ENCODE data around the gene ACTR5. TPM values are rescaled to one million over a fixed set of nuclear protein-coding genes. Genes with fewer than 3 reads are reported as not detected.

Gene ACTR5
- polyA plus RNA-seq, 1 of the 3 experiments (the other 2 are of a cell fraction): 9.7 TPM

DNA sequence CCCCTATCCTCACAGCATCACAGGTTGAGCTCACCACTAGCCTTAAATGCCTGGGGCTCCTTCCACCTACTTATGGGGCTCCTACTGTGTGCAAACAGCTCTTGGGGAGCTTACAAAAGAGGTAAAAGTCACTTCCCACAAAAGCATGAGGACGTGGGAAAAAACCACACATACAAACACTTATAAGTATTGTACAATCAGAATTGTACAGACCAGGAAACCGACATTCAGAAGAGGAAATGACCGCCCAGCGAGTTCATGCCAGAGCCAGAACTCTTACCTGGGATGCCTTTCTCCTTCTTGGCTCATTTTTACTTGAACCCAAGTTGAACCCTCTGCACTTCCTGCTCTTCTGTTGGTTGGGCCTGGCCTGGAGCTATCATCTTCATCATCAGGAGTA, 50.9 kb downstream of the ACTR5 start (continued):
- TF ChIP-seq TEAD4 (IDR thresholded peaks at IDR 0.05; ENCODE audit: borderline replicate concordance, insufficient read depth) (no peak), RAD21 (IDR thresholded peaks at IDR 0.05; ENCODE audit: low read length) (no peak), RCOR1 (IDR thresholded peaks at IDR 0.05; ENCODE audit: low read length) (no peak), GABPA (IDR thresholded peaks at IDR 0.05; ENCODE audit: low read depth) (no peak), CHD2 (IDR thresholded peaks at IDR 0.05; ENCODE audit: low read length, partially characterized antibody) (no peak), GATA2 (CRISPR knock-in tag; IDR thresholded peaks at IDR 0.05) (no peak)

DNA sequence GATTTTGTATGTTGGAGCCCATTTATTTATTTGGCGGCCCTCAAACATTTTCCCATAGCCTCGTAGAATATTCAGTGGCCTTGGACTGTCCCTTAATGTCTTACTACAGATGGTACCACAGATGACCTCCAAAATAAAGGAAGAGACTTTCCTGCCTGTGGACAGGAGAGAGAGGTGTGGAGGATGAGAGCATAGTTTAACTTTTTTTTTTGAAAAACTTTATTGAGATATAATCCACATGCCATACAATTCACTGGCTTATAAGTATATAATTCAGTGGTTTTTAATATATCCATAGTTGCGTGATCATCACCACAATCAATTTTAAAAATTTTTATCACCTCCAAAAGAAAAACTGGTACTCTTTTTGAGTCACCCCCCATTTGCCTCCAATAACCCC, 52.6 kb downstream of the ACTR5 start:
- Histone ChIP-seq H3K27ac (ENCODE audit: low read depth in 2 of 2, low read length in 1 of 2) (no peak overlapping the region), H3F3A (replicated peaks; ENCODE audit: insufficient read depth) (no peaks in the 10 kb centered on the region), H4K20me1 (ENCODE audit: insufficient read depth) (no peaks in the 10 kb centered on the region), H3K9me2 (no peaks in the 10 kb centered on the region), H3K9ac (no peak overlapping the region), H2AFZ (ENCODE audit: low read depth) (no peak overlapping the region), H3K79me2 (ENCODE audit: insufficient read depth) (no peaks in the 10 kb centered on the region), H3K36me3 (replicated peaks in 1 of 2; ENCODE audit: control insufficient read depth in 1 of 2, insufficient read depth in 2 of 2, low read length in 1 of 2) (no peaks in the 10 kb centered on the region), H3K4me1 (ENCODE audit: control insufficient read depth in 1 of 2, insufficient read depth in 2 of 2, low read depth in 1 of 2, low read length in 1 of 2) (peaks cover 0 to 6% of the 10 kb centered on the region in 2 experiments; a peak in 1 of 4 replicates), H3K9me3 (no peaks in the 10 kb centered on the region), H3K4me2 (no peak overlapping the region), H3K27me3 (ENCODE audit: insufficient read depth) (peaks cover 14% of the 10 kb centered on the region), H3K4me3 (ENCODE audit: low read depth in 2 of 2, low read length in 1 of 2) (no peak overlapping the region)
- 83% methylated on average over 3 of the region's 3 CpGs for WGBS (ENCODE audit: low lambda C conversion rate)
- ChIA-PET POLR2A (no interaction called here), CTCF (no interaction called here)
- DNase-seq: no peak
- TF ChIP-seq FOXM1 (IDR thresholded peaks at IDR 0.05; ENCODE audit: low read depth): no peak
- no peak for TF ChIP-seq NFIC (IDR thresholded peaks at IDR 0.05; ENCODE audit: borderline replicate concordance)
- TF ChIP-seq TEAD4 (IDR thresholded peaks at IDR 0.05; ENCODE audit: borderline replicate concordance, insufficient read depth): no peak
- TF ChIP-seq RFX5 (IDR thresholded peaks at IDR 0.05; ENCODE audit: low read length): no peak
- TF ChIP-seq RAD21 (IDR thresholded peaks at IDR 0.05; ENCODE audit: low read length): no peak
- no peak for TF ChIP-seq EZH2phosphoT487 (IDR thresholded peaks at IDR 0.05; ENCODE audit: borderline replicate concordance, low read depth)

DNA sequence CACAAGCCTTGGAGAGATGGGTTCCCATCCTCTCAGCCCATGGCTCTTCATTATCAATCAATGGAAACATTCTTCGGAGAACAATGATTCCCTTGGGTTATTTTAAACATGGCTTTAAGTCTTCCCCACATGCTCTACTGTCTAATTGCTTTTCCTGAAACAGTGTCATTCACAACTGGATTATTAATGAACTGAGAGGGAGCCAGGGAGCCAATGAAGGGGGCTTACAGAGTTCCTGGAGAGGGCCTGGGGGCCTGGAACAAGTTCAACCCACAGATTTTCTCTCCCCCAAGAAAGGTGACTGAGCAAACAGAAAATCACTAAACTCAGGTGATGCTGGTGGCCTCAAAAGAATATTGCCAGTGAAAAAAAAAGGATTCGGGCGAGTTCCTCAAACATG, 56.0 kb downstream of the ACTR5 start:
- Histone ChIP-seq H3K9me2 (no peaks in the 10 kb centered on the region), H3K9me3 (no peaks in the 10 kb centered on the region), H3K27ac (ENCODE audit: low read depth in 2 of 2, low read length in 1 of 2) (no peak overlapping the region), H3K4me1 (ENCODE audit: control insufficient read depth in 1 of 2, insufficient read depth in 2 of 2, low read depth in 1 of 2, low read length in 1 of 2) (peaks cover 0 to 20% of the 10 kb centered on the region in 2 experiments; a peak in 1 of 4 replicates), H3K4me3 (ENCODE audit: low read depth in 2 of 2, low read length in 1 of 2) (no peak overlapping the region), H3K4me2 (no peak overlapping the region), H4K20me1 (ENCODE audit: insufficient read depth) (no peaks in the 10 kb centered on the region), H3K27me3 (ENCODE audit: insufficient read depth) (peaks cover 32% of the 10 kb centered on the region), H3K9ac (no peak overlapping the region), H3K36me3 (replicated peaks in 1 of 2; ENCODE audit: control insufficient read depth in 1 of 2, insufficient read depth in 2 of 2, low read length in 1 of 2) (no peaks in the 10 kb centered on the region), H2AFZ (ENCODE audit: low read depth) (no peak overlapping the region; the same call in 1 of the 2 replicates), H3K79me2 (ENCODE audit: insufficient read depth) (no peaks in the 10 kb centered on the region), H3F3A (replicated peaks; ENCODE audit: insufficient read depth) (no peaks in the 10 kb centered on the region)
- POLR2A ChIA-PET: interaction anchor here (1.1 kb wide), 1 partner anchor 30 kb away, joined by 3 read pairs; no protein-coding TSS in a partner anchor
- DNase-seq: no peak
- WGBS (ENCODE audit: low lambda C conversion rate): 88% methylated on average over 3 of the region's 3 CpGs
- CTCF ChIA-PET: interaction anchor here (0.7 to 1.8 kb wide), 2 partner anchors 78 to 179 kb away, joined by 4 to 6 read pairs; no protein-coding TSS in a partner anchor
- TF ChIP-seq JUND (IDR thresholded peaks at IDR 0.05) (no peak), YY1 (IDR thresholded peaks at IDR 0.05; ENCODE audit: low read depth) (no peak), REST (IDR thresholded peaks at IDR 0.05; ENCODE audit: low read depth, low read length) (no peak), TAF1 (IDR thresholded peaks at IDR 0.05; ENCODE audit: borderline replicate concordance, low read depth, low read length) (no peak), FOXM1 (IDR thresholded peaks at IDR 0.05; ENCODE audit: low read depth) (no peak), ELF1 (IDR thresholded peaks at IDR 0.05) (no peak), GATA2 (CRISPR knock-in tag; IDR thresholded peaks at IDR 0.05) (no peak), EZH2phosphoT487 (IDR thresholded peaks at IDR 0.05; ENCODE audit: borderline replicate concordance, low read depth) (no peak), TCF12 (IDR thresholded peaks at IDR 0.05) (no peak), TEAD4 (IDR thresholded peaks at IDR 0.05; ENCODE audit: borderline replicate concordance, insufficient read depth) (no peak), NRF1 (IDR thresholded peaks at IDR 0.05; ENCODE audit: low read depth, low read length) (no peak), POLR2AphosphoS5 (IDR thresholded peaks at IDR 0.05; ENCODE audit: low read depth, low read length) (no peak), EP300 (IDR thresholded peaks at IDR 0.05; ENCODE audit: borderline replicate concordance in 1 of 2, low read depth in 1 of 2, low read length in 1 of 2) (no peak)
- TF ChIP-seq, protein P1, sequence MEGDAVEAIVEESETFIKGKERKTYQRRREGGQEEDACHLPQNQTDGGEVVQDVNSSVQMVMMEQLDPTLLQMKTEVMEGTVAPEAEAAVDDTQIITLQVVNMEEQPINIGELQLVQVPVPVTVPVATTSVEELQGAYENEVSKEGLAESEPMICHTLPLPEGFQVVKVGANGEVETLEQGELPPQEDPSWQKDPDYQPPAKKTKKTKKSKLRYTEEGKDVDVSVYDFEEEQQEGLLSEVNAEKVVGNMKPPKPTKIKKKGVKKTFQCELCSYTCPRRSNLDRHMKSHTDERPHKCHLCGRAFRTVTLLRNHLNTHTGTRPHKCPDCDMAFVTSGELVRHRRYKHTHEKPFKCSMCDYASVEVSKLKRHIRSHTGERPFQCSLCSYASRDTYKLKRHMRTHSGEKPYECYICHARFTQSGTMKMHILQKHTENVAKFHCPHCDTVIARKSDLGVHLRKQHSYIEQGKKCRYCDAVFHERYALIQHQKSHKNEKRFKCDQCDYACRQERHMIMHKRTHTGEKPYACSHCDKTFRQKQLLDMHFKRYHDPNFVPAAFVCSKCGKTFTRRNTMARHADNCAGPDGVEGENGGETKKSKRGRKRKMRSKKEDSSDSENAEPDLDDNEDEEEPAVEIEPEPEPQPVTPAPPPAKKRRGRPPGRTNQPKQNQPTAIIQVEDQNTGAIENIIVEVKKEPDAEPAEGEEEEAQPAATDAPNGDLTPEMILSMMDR (IDR thresholded peaks at IDR 0.05): no peak
- TF ChIP-seq, protein P2, sequence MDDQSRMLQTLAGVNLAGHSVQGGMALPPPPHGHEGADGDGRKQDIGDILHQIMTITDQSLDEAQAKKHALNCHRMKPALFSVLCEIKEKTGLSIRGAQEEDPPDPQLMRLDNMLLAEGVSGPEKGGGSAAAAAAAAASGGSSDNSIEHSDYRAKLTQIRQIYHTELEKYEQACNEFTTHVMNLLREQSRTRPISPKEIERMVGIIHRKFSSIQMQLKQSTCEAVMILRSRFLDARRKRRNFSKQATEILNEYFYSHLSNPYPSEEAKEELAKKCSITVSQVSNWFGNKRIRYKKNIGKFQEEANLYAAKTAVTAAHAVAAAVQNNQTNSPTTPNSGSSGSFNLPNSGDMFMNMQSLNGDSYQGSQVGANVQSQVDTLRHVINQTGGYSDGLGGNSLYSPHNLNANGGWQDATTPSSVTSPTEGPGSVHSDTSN (IDR thresholded peaks at IDR 0.05): no peak

All from SK-N-SH (cell line).